GM23248 (cell line): ENCODE measurements around the gene FETUB. TPM values are rescaled to one million over a fixed set of nuclear protein-coding genes. Genes with fewer than 3 reads are reported as not detected.

Experiments
- DNase-seq: peaks from one replicate; pipeline ENCODE4 v3.0.0-alpha.2; 2015
- H2AFZ ChIP-seq: fragments of 200-600 bp; sonication (generic); 2 replicates; pipeline ENCODE4 v1.6.1; 2016; ENCODE audit warnings: antibody characterized with exemption
- H3F3A ChIP-seq: fragments of 200-600 bp; sonication (generic); 2 replicates; pipeline ENCODE4 v1.6.1; 2016; ENCODE audit warnings: mild to moderate bottlenecking, antibody characterized with exemption, mixed run types; ENCODE audit not compliant: insufficient read depth
- H3K27ac ChIP-seq: fragments of 200-600 bp; sonication (generic); 2 replicates; pipeline ENCODE4 v1.5.1; 2016; ENCODE audit warnings: mild to moderate bottlenecking
- H3K27me3 ChIP-seq: fragments of 200-600 bp; sonication (generic); replicated peaks from 2 replicates; pipeline ENCODE4 v1.6.1; 2016; ENCODE audit warnings: mild to moderate bottlenecking; ENCODE audit not compliant: insufficient read depth
- H3K36me3 ChIP-seq: fragments of 200-600 bp; sonication (generic); 2 replicates; pipeline ENCODE4 v1.6.1; 2016; ENCODE audit warnings: low read depth, mild to moderate bottlenecking
- H3K4me1 ChIP-seq: fragments of 200-600 bp; sonication (generic); 2 replicates; pipeline ENCODE4 v1.6.1; 2016; ENCODE audit warnings: mild to moderate bottlenecking; ENCODE audit not compliant: insufficient read depth
- H3K4me2 ChIP-seq: fragments of 200-600 bp; sonication (generic); one replicate; pipeline ENCODE4 v1.6.1; 2016; ENCODE audit warnings: mild to moderate bottlenecking; ENCODE audit not compliant: unreplicated experiment
- H3K4me3 ChIP-seq: fragments of 200-600 bp; sonication (generic); 2 replicates; pipeline ENCODE4 v1.5.1; 2016; ENCODE audit warnings: mild to moderate bottlenecking
- H3K79me2 ChIP-seq: fragments of 200-600 bp; sonication (generic); 2 replicates; pipeline ENCODE4 v1.6.1; 2016; ENCODE audit warnings: mild to moderate bottlenecking; ENCODE audit not compliant: insufficient read depth
- H3K9ac ChIP-seq: fragments of 200-600 bp; sonication (generic); 2 replicates; pipeline ENCODE4 v1.6.1; 2016; ENCODE audit warnings: mild to moderate bottlenecking
- H3K9me2 ChIP-seq: fragments of 200-600 bp; sonication (generic); 2 replicates; pipeline ENCODE4 v1.6.1; 2016; ENCODE audit warnings: mixed run types, mild to moderate bottlenecking, moderate library complexity; ENCODE audit not compliant: insufficient read depth
- H3K9me3 ChIP-seq: fragments of 200-600 bp; sonication (generic); one replicate; pipeline ENCODE4 v1.6.1; 2017; ENCODE audit warnings: low read depth
- H4K20me1 ChIP-seq: fragments of 200-600 bp; sonication (generic); 2 replicates; pipeline ENCODE4 v1.6.0; 2016; ENCODE audit not compliant: insufficient read depth
- EZH2 ChIP-seq: fragments of 200-600 bp; sonication (generic); IDR thresholded peaks from 2 replicates; pipeline ENCODE4 v1.6.1; 2018; ENCODE audit warnings: antibody characterized with exemption, mild to moderate bottlenecking; ENCODE audit not compliant: insufficient read depth, poor library complexity, severe bottlenecking
- EZH2phosphoT487 ChIP-seq: fragments of 200-600 bp; sonication (generic); IDR thresholded peaks from 2 replicates; pipeline ENCODE4 v1.6.1; 2018; ENCODE audit warnings: antibody characterized with exemption, moderate library complexity, mild to moderate bottlenecking, low read depth; ENCODE audit not compliant: insufficient read depth
- WGBS, 2 experiments: methylation state at CpG; one replicate each; pipeline ENCODE4 v1.1.6; 2015 to 2017; ENCODE audit warnings: low lambda C conversion rate in 2 of 2, low coverage in 1 of 2; ENCODE audit errors: missing lambda C conversion rate in 2 of 2; 5-methylcytosine and 5-hydroxymethylcytosine counted together
- in situ Hi-C: fragments of 300-500 bp; cut with MboI; formaldehyde crosslinking; loops from 2 replicates; pipeline ENCODE4 v1.15.0; 2020
- polyA plus RNA-seq: library from polyadenylated mRNA; unstranded; fragments of >200 nt; fragmentation: Nextera tagmentation; extraction: Ambion mirVana; gene quantifications from 2 replicates; pipeline ENCODE4 v1.2.1, GENCODE V29; 2016
- total RNA-seq: library from RNA; depleted of rRNA; stranded (reverse); fragments of >200 nt; shearing (Covaris generic); gene quantifications from 2 replicates; pipeline ENCODE4 v1.2.3, GENCODE V29; 2014

The FETUB gene
- total and polyA plus RNA-seq, 2 experiments from 2014 or later, result not detected

GRCh38 chr3:186640929-186641328, 730 bp downstream of the FETUB start:
- Histone ChIP-seq H3K9me3 (no peaks in the 10 kb centered on the region), H3K4me2 (peak overlapping the region; percentile 40), H3K9ac (no peak overlapping the region), H3K9me2 (no peaks in the 10 kb centered on the region), H3K27me3 (peaks cover 54% of the 10 kb centered on the region), H3K36me3 (no peaks in the 10 kb centered on the region), H3K79me2 (no peaks in the 10 kb centered on the region), H3F3A (0 out of 2 replicates have a peak, but pooled peaks cover 10% of the 10 kb centered on the region), H3K27ac (no peak overlapping the region), H4K20me1 (no peaks in the 10 kb centered on the region), H3K4me3 (no peak overlapping the region), H3K4me1 (no peaks in the 10 kb centered on the region), H2AFZ (peak overlapping the region; percentile 23; the same call in 1 of the 2 replicates)
- in situ Hi-C loops, result no loop called here
- no peak for TF ChIP-seq EZH2
- no peak for TF ChIP-seq EZH2phosphoT487
- no peak for DNase-seq

- Histone ChIP-seq H3K4me3 (no peak overlapping the region), H4K20me1 (no peaks in the 10 kb centered on the region), H3K27ac (no peak overlapping the region), H3K79me2 (no peaks in the 10 kb centered on the region), H3K36me3 (no peaks in the 10 kb centered on the region), H3K9me3 (no peaks in the 10 kb centered on the region), H3K9ac (no peak overlapping the region), H2AFZ (no peak overlapping the region), H3K9me2 (no peaks in the 10 kb centered on the region), H3K4me2 (no peak overlapping the region), H3K4me1 (no peaks in the 10 kb centered on the region), H3F3A (0 out of 2 replicates have a peak, but pooled peaks cover 10% of the 10 kb centered on the region), H3K27me3 (peaks cover 53% of the 10 kb centered on the region)
- in situ Hi-C loops, result no loop called here
- no peak for DNase-seq
- TF ChIP-seq EZH2, result no peak
- TF ChIP-seq EZH2phosphoT487, result no peak
- WGBS, 2 experiments, result 7 to 20% methylated on average over 3 of the region's 3 CpGs
Measured at GRCh38 chr3:186642014-186642413, 1.8 kb downstream of the FETUB start.

GRCh38 chr3:186643493-186643892, 3.3 kb downstream of the FETUB start:
- H4K20me1 ChIP-seq, result no peaks in the 10 kb centered on the region
- H2AFZ ChIP-seq, result no peak overlapping the region
- no peak overlapping the region for H3K4me2 ChIP-seq
- WGBS, 2 experiments, result 57% methylated on average over 1 of the region's 1 CpG
- H3K4me1 ChIP-seq, result no peaks in the 10 kb centered on the region
- in situ Hi-C loops, result no loop called here
- no peak for DNase-seq
- H3K9ac ChIP-seq, result no peak overlapping the region
- H3K4me3 ChIP-seq, result no peak overlapping the region
- H3F3A ChIP-seq, result 0 out of 2 replicates have a peak, but pooled peaks cover 10% of the 10 kb centered on the region
- no peaks in the 10 kb centered on the region for H3K9me2 ChIP-seq
- no peaks in the 10 kb centered on the region for H3K9me3 ChIP-seq
- no peak overlapping the region for H3K27ac ChIP-seq
- no peaks in the 10 kb centered on the region for H3K79me2 ChIP-seq
- H3K27me3 ChIP-seq, result peaks cover 52% of the 10 kb centered on the region
- no peak for TF ChIP-seq EZH2
- TF ChIP-seq EZH2phosphoT487, result no peak
- H3K36me3 ChIP-seq, result no peaks in the 10 kb centered on the region

- WGBS, 2 experiments, result 16 to 27% methylated on average over 3 of the region's 3 CpGs
- Histone ChIP-seq H3K79me2 (no peaks in the 10 kb centered on the region), H3K36me3 (no peaks in the 10 kb centered on the region), H3F3A (0 out of 2 replicates have a peak, but pooled peaks cover 10% of the 10 kb centered on the region), H3K27ac (no peak overlapping the region), H3K27me3 (peaks cover 45% of the 10 kb centered on the region), H3K9me3 (no peaks in the 10 kb centered on the region), H4K20me1 (no peaks in the 10 kb centered on the region), H3K9me2 (no peaks in the 10 kb centered on the region), H3K9ac (no peak overlapping the region), H3K4me3 (no peak overlapping the region), H3K4me2 (no peak overlapping the region), H2AFZ (no peak overlapping the region), H3K4me1 (no peaks in the 10 kb centered on the region)
- in situ Hi-C loops, result no loop called here
- DNase-seq, result no peak
- no peak for TF ChIP-seq EZH2
- TF ChIP-seq EZH2phosphoT487, result no peak
Measured at GRCh38 chr3:186644683-186645082, 4.5 kb downstream of the FETUB start.

- H2AFZ ChIP-seq, result no peak overlapping the region
- no peaks in the 10 kb centered on the region for H3K9me2 ChIP-seq
- H3K27ac ChIP-seq, result no peak overlapping the region
- no peaks in the 10 kb centered on the region for H3K79me2 ChIP-seq
- in situ Hi-C loops, result no loop called here
- H3F3A ChIP-seq, result no peaks in the 10 kb centered on the region
- no peaks in the 10 kb centered on the region for H3K9me3 ChIP-seq
- TF ChIP-seq EZH2phosphoT487 (no peak), EZH2 (no peak)
- no peaks in the 10 kb centered on the region for H3K4me1 ChIP-seq
- no peak overlapping the region for H3K4me2 ChIP-seq
- WGBS, 2 experiments, result 43 to 48% methylated on average over 4 of the region's 4 CpGs
- DNase-seq, result no peak
- H3K27me3 ChIP-seq, result peaks cover 50% of the 10 kb centered on the region
- H3K4me3 ChIP-seq, result no peak overlapping the region
- no peak overlapping the region for H3K9ac ChIP-seq
- H4K20me1 ChIP-seq, result no peaks in the 10 kb centered on the region
- no peaks in the 10 kb centered on the region for H3K36me3 ChIP-seq
Measured at GRCh38 chr3:186646106-186646505, 5.9 kb downstream of the FETUB start.
